ENCODE measurements around the gene THSD4. TPM values are rescaled to one million over a fixed set of nuclear protein-coding genes. Genes with fewer than 3 reads are reported as not detected.

THSD4 gene
- total and polyA plus RNA-seq, 2 of the 4 experiments (the other 2 are of a cell fraction), result 25.5 to 31.1 TPM

DNA sequence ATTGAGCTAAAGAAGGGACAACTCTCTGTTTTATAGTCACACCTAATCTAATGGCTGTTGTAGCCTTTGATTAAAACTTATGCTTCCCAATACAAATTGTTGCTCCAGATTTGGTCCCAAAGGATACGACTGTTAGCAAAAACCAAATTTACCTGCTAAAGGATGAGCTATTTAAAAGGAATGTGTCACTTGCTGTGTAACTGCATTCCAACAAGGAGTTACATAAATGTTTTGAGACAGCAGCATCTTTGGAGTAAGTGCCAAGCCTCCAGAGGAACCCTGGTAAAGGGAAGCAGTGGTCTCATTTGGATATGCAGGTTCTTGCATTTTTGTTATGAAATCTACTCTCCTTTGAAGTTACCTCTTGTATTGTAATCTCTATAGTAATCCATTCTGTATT, 233.3 kb downstream of the THSD4 start:
- peaks cover 9% of the 10 kb centered on the region; the same call in 1 of the 2 replicates for H3K9me1 ChIP-seq (ENCODE audit: insufficient read depth, low read length)
- dilution Hi-C loops (cut with HindIII; ENCODE audit: low sequenced_read_pairs, unreplicated experiment), result no loop called here
- no peak overlapping the region for H4K91ac ChIP-seq (ENCODE audit: insufficient read depth, low read depth, low read length)
- WGBS, 2 experiments (ENCODE audit: extremely low coverage in 2 of 2, insufficient read length in 1 of 2), result 100% methylated on average over 1 of the region's 1 CpG; no CpG with 5 or more reads in 1 of the 2 experiments
- no peak overlapping the region for H2BK120ac ChIP-seq (ENCODE audit: low read depth, low read length)
- H2AK9ac ChIP-seq (replicated peaks; ENCODE audit: low read depth, low read length, poor library complexity), result no peak overlapping the region
- intact Hi-C loops (cut with micrococcal nuclease), result no loop called here
- no peak overlapping the region for H3K14ac ChIP-seq (replicated peaks; ENCODE audit: low read depth, low read length)
- H4K5ac ChIP-seq (ENCODE audit: low read depth, low read length), result no peak overlapping the region
- H2AK5ac ChIP-seq (ENCODE audit: low read depth, low read length), result no peak overlapping the region
- no peak overlapping the region for H3K56ac ChIP-seq (ENCODE audit: extremely low read depth, insufficient read depth, low read length)
- DNase-seq (no peak), ATAC-seq (ENCODE audit: low read depth) (no peak)
- no peak overlapping the region for H2AFZ ChIP-seq (replicated peaks; ENCODE audit: low read length, poor library complexity)
- no peaks in the 10 kb centered on the region for H3K27me3 ChIP-seq (ENCODE audit: control insufficient read depth, insufficient read depth, low read length)
- TF ChIP-seq, protein P1, sequence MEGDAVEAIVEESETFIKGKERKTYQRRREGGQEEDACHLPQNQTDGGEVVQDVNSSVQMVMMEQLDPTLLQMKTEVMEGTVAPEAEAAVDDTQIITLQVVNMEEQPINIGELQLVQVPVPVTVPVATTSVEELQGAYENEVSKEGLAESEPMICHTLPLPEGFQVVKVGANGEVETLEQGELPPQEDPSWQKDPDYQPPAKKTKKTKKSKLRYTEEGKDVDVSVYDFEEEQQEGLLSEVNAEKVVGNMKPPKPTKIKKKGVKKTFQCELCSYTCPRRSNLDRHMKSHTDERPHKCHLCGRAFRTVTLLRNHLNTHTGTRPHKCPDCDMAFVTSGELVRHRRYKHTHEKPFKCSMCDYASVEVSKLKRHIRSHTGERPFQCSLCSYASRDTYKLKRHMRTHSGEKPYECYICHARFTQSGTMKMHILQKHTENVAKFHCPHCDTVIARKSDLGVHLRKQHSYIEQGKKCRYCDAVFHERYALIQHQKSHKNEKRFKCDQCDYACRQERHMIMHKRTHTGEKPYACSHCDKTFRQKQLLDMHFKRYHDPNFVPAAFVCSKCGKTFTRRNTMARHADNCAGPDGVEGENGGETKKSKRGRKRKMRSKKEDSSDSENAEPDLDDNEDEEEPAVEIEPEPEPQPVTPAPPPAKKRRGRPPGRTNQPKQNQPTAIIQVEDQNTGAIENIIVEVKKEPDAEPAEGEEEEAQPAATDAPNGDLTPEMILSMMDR (conservative IDR thresholded peaks at IDR 0.05; ENCODE audit: low read depth, low read length), result no peak
- TF ChIP-seq POLR2A (IDR thresholded peaks at IDR 0.05; ENCODE audit: low read depth, low read length) (no peak), MAZ (IDR thresholded peaks at IDR 0.05; ENCODE audit: borderline replicate concordance, low read depth, low read length) (no peak), RCOR1 (IDR thresholded peaks at IDR 0.05; ENCODE audit: insufficient replicate concordance, low read length) (no peak), FOS (IDR thresholded peaks at IDR 0.05; ENCODE audit: low read depth, low read length) (no peak), RFX5 (IDR thresholded peaks at IDR 0.05; ENCODE audit: low read depth, low read length) (no peak), MXI1 (IDR thresholded peaks at IDR 0.05; ENCODE audit: borderline replicate concordance, low read depth, low read length) (no peak), NFE2L2 (IDR thresholded peaks at IDR 0.05; ENCODE audit: low read depth, low read length) (no peak), CHD1 (IDR thresholded peaks at IDR 0.05; ENCODE audit: low read depth, low read length) (no peak), BHLHE40 (IDR thresholded peaks at IDR 0.05; ENCODE audit: low read depth, low read length) (no peak), MAFK (IDR thresholded peaks at IDR 0.05; ENCODE audit: low read depth, low read length) (no peak), SMC3 (IDR thresholded peaks at IDR 0.05; ENCODE audit: low read depth, low read length) (no peak), CEBPB (IDR thresholded peaks at IDR 0.05; ENCODE audit: low read depth, low read length) (no peak), RAD21 (IDR thresholded peaks at IDR 0.05; ENCODE audit: low read length) (no peak)
- TF ChIP-seq, protein P2, sequence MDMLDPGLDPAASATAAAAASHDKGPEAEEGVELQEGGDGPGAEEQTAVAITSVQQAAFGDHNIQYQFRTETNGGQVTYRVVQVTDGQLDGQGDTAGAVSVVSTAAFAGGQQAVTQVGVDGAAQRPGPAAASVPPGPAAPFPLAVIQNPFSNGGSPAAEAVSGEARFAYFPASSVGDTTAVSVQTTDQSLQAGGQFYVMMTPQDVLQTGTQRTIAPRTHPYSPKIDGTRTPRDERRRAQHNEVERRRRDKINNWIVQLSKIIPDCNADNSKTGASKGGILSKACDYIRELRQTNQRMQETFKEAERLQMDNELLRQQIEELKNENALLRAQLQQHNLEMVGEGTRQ (IDR thresholded peaks at IDR 0.05; ENCODE audit: low read depth, low read length), result no peak
- TF ChIP-seq, protein P3, sequence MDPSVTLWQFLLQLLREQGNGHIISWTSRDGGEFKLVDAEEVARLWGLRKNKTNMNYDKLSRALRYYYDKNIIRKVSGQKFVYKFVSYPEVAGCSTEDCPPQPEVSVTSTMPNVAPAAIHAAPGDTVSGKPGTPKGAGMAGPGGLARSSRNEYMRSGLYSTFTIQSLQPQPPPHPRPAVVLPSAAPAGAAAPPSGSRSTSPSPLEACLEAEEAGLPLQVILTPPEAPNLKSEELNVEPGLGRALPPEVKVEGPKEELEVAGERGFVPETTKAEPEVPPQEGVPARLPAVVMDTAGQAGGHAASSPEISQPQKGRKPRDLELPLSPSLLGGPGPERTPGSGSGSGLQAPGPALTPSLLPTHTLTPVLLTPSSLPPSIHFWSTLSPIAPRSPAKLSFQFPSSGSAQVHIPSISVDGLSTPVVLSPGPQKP (IDR thresholded peaks at IDR 0.05; ENCODE audit: borderline replicate concordance, low read depth, low read length), result no peak
- H4K20me1 ChIP-seq (ENCODE audit: insufficient read depth, low read length), result no peaks in the 10 kb centered on the region
- no peak overlapping the region for H2BK20ac ChIP-seq (ENCODE audit: low read depth, low read length)
- in situ Hi-C loops (cut with MboI; ENCODE audit: low sequenced_read_pairs), result no loop called here
- no peaks in the 10 kb centered on the region for H3K79me1 ChIP-seq (ENCODE audit: low read depth in 1 of 2, low read length in 2 of 2)
- H3K4me2 ChIP-seq (ENCODE audit: low read depth, low read length), result no peak overlapping the region
- CTCF ChIA-PET, result no interaction called here
- H3K4me1 ChIP-seq (ENCODE audit: control insufficient read depth, insufficient read depth, low read length), result peaks cover 5% of the 10 kb centered on the region; the same call in 1 of the 2 replicates
- no peak overlapping the region for H3K4ac ChIP-seq (ENCODE audit: low read depth, low read length)
- no peak overlapping the region for H4K8ac ChIP-seq (ENCODE audit: low read depth in 2 of 2, low read length in 2 of 2)
- H3K9me3 ChIP-seq (ENCODE audit: control insufficient read depth, insufficient read depth, low read length), result no peaks in the 10 kb centered on the region
- H3K9ac ChIP-seq (ENCODE audit: low read depth, low read length), result no peak overlapping the region
- no peak overlapping the region for H3K27ac ChIP-seq (ENCODE audit: insufficient read depth, low read length)
- no TSS peak for BruUV-seq (replicated peaks)
- POLR2A ChIA-PET (ENCODE audit: unreplicated experiment), result no interaction called here
- no peak overlapping the region for H3K23ac ChIP-seq (ENCODE audit: low read depth, low read length)
- no peak overlapping the region for H2BK15ac ChIP-seq (ENCODE audit: low read depth, low read length)
- no peak overlapping the region for H2BK5ac ChIP-seq (ENCODE audit: low read depth, low read length, poor library complexity, severe bottlenecking)
- H3K36me3 ChIP-seq (ENCODE audit: control insufficient read depth, insufficient read depth, low read length), result peaks cover 22% of the 10 kb centered on the region
- H3K18ac ChIP-seq (ENCODE audit: low read depth, low read length), result no peak overlapping the region
- H3K4me3 ChIP-seq (ENCODE audit: insufficient read depth, low read depth, low read length), result no peak overlapping the region

Measured in IMR-90 (cell line).